ENCODE measurements around the gene ZNF296. TPM values are rescaled to one million over a fixed set of nuclear protein-coding genes. Genes with fewer than 3 reads are reported as not detected.

Gene ZNF296
- total RNA-seq, 4 donors from 2014 or later = 0.27 TPM; not detected in 3

- Histone ChIP-seq H3K36me3 (no peaks in the 10 kb centered on the region), H3K27me3 (no peaks in the 10 kb centered on the region), H3K9me3 (no peaks in the 10 kb centered on the region), H3K27ac (no peak overlapping the region), H3K4me3 (no peak overlapping the region), H3K4me1 (no peaks in the 10 kb centered on the region)
- intact Hi-C loops (cut with DNase I; ENCODE audit: low total_unique reads) = no loop called here
- TF ChIP-seq, protein P1, sequence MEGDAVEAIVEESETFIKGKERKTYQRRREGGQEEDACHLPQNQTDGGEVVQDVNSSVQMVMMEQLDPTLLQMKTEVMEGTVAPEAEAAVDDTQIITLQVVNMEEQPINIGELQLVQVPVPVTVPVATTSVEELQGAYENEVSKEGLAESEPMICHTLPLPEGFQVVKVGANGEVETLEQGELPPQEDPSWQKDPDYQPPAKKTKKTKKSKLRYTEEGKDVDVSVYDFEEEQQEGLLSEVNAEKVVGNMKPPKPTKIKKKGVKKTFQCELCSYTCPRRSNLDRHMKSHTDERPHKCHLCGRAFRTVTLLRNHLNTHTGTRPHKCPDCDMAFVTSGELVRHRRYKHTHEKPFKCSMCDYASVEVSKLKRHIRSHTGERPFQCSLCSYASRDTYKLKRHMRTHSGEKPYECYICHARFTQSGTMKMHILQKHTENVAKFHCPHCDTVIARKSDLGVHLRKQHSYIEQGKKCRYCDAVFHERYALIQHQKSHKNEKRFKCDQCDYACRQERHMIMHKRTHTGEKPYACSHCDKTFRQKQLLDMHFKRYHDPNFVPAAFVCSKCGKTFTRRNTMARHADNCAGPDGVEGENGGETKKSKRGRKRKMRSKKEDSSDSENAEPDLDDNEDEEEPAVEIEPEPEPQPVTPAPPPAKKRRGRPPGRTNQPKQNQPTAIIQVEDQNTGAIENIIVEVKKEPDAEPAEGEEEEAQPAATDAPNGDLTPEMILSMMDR (IDR thresholded peaks at IDR 0.05) = no peak
- no peak for TF ChIP-seq POLR2A (IDR thresholded peaks at IDR 0.05)
- DNase-seq = no peak
These were observed 40.9 kb upstream of the ZNF296 start for GRCh38 chr19:45117167-45117594.

GRCh38 chr19:45115809-45116615 lies 39.7 kb upstream of the ZNF296 start:
- no peak for DNase-seq
- Histone ChIP-seq H3K27ac (no peak overlapping the region), H3K27me3 (no peaks in the 10 kb centered on the region), H3K36me3 (no peaks in the 10 kb centered on the region), H3K4me1 (no peaks in the 10 kb centered on the region), H3K9me3 (no peaks in the 10 kb centered on the region), H3K4me3 (no peak overlapping the region)
- TF ChIP-seq, protein P1 (IDR thresholded peaks at IDR 0.05) = no peak
- TF ChIP-seq POLR2A (IDR thresholded peaks at IDR 0.05) = no peak
- intact Hi-C loops (cut with DNase I; ENCODE audit: low total_unique reads) = no loop called here

- H3K27ac ChIP-seq = no peak overlapping the region
- no peak overlapping the region for H3K4me3 ChIP-seq
- intact Hi-C loops (cut with DNase I; ENCODE audit: low total_unique reads) = no loop called here
- no peaks in the 10 kb centered on the region for H3K27me3 ChIP-seq
- TF ChIP-seq POLR2A (IDR thresholded peaks at IDR 0.05) = no peak
- TF ChIP-seq, protein P1 (IDR thresholded peaks at IDR 0.05) = no peak
- H3K9me3 ChIP-seq = no peaks in the 10 kb centered on the region
- H3K36me3 ChIP-seq = no peaks in the 10 kb centered on the region
- no peaks in the 10 kb centered on the region for H3K4me1 ChIP-seq
- DNase-seq = no peak
These were observed 37.8 kb upstream of the ZNF296 start for GRCh38 chr19:45114116-45114515.

GRCh38 chr19:45113628-45114027 lies 37.4 kb upstream of the ZNF296 start:
- H3K4me1 ChIP-seq = no peaks in the 10 kb centered on the region
- no peak overlapping the region for H3K4me3 ChIP-seq
- TF ChIP-seq, protein P1 (IDR thresholded peaks at IDR 0.05) = no peak
- no peak for TF ChIP-seq POLR2A (IDR thresholded peaks at IDR 0.05)
- DNase-seq = no peak
- H3K27me3 ChIP-seq = no peaks in the 10 kb centered on the region
- intact Hi-C loops (cut with DNase I; ENCODE audit: low total_unique reads) = no loop called here
- H3K36me3 ChIP-seq = no peaks in the 10 kb centered on the region
- H3K27ac ChIP-seq = no peak overlapping the region
- H3K9me3 ChIP-seq = no peaks in the 10 kb centered on the region

DNA sequence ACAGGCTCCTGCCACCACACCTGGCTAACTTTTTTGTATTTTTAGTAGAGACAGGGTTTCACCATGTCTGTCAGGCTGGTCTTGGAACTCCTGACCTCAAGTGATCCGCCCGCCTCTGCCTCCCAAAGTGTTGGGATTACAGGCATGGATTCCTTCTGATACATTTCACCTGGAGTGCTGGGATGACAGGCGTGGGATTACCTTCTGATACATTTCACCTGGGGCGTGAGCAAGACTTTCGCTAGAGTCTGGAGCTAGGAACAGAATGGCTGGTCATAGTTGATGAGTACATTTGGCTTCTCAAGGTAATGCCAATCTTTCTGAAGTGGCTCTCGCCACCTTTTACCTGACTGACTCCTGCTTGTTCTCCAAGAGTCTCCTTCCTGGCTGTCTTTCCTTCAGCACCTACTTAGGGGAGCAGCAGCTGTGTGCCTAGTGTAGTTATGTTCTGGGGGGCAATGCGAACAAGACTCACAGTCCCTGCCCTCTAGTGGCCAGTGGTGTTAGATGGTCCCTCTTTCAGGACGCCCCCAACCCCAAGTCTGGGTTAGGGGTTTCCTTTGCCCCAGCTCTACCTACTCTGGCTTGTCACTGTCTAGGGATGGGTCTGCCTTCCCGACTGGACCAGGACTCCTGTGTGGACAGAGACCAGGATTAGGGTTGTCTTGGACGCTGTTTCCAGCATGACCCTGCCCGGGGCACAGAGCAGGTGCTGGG lies 36.0 kb upstream of the ZNF296 start:
- intact Hi-C loops (cut with DNase I; ENCODE audit: low total_unique reads) = no loop called here
- TF ChIP-seq, protein P1 (IDR thresholded peaks at IDR 0.05) = no peak
- TF ChIP-seq POLR2A (IDR thresholded peaks at IDR 0.05) = no peak
- DNase-seq = no peak
- H3K27me3 ChIP-seq = no peaks in the 10 kb centered on the region
- no peaks in the 10 kb centered on the region for H3K4me1 ChIP-seq
- no peak overlapping the region for H3K4me3 ChIP-seq
- H3K27ac ChIP-seq = no peak overlapping the region
- H3K9me3 ChIP-seq = no peaks in the 10 kb centered on the region
- no peaks in the 10 kb centered on the region for H3K36me3 ChIP-seq
